Measurements from ENCODE around the gene SHISA9.

Gene SHISA9

GRCh38 chr16:13012601-13013000, 111.2 kb downstream of the SHISA9 start:
- in situ Hi-C loops (cut with MboI; ENCODE audit: low sequenced_read_pairs) = no loop called here

DNA sequence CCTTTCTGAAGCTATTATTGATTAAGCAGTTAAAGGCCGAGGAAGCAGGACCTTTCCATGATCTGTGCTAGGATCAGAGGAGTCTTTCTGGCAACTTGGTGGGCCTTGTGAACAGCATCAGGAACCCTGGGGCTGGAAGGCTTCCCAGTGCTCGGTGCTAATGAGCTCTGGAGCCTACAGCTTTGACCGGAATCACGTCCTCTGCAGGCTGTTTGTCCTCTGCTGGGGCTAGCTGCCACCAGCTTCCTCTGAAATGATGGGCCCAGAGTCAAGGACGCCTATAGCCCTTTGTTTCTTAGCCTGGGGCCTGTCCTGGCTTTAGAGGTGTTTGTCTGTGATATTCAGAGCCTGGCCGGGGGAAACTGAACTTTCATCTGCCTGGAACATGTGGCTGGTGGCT, 111.6 kb downstream of the SHISA9 start:
- in situ Hi-C loops (cut with MboI; ENCODE audit: low sequenced_read_pairs) = no loop called here

DNA sequence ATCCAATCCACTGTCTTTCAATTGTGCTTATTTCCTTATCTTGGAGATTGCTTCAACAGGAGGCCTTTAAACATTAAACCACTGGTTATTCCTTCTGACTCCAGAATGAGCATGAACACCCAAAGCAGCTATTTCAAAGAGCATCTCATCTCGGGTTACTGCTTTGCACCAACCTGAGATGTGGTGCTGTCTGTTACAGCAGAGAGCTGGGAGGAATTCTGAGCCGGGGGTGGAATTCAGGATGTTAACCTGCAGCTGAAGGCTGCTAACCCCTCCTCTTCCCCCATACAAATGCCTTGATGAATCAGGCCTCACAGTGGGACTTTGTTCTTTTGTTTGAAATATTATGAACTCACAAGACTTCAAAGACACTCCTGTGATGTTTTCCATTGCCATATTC, 113.1 kb downstream of the SHISA9 start:
- in situ Hi-C loops (cut with MboI; ENCODE audit: low sequenced_read_pairs) = no loop called here

DNA sequence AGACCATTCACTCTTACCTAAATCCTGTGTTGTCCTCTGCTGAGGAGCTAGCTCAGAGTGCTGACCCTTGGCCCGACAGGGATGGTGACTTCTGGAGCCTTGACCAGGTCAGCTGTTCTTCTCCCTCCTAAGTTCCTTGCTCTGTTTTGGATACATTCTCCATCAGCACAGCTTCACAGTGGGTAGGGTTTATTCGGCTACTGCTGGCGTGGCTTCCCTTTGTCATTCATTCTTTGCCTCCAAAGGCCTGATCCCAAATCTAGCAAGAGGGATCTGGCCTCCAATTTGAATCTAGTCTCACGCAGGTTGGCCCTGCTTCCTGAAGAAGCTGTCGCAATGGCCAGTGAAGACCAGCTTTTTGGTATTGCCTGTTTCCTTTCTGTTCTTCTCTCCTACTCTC, 116.6 kb downstream of the SHISA9 start:
- in situ Hi-C loops (cut with MboI; ENCODE audit: low sequenced_read_pairs) = no loop called here

GRCh38 chr16:13021996-13022395, 120.6 kb downstream of the SHISA9 start:
- in situ Hi-C loops (cut with MboI; ENCODE audit: low sequenced_read_pairs) = no loop called here

DNA sequence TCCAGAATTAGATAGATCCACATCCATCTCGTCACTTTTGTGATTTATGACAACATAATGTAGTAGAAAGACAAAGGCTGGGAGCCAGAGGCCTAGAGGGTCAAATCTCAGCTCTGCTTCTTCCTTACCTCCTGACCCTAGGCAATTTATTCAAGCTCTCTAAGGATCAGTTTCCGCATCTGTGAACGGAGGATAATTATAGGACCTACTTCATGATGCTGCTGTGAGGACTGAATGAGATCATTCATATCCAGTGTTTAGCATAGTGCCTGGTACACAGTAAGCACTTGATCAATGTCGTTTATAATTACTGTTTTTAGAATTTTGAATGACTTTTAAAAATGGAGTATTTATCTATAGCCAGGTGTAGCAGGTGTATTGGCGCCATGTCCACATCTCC, 128.4 kb downstream of the SHISA9 start:
- in situ Hi-C loops (cut with MboI; ENCODE audit: low sequenced_read_pairs) = no loop called here

GRCh38 chr16:13030769-13031168, 129.4 kb downstream of the SHISA9 start:
- in situ Hi-C loops (cut with MboI; ENCODE audit: low sequenced_read_pairs) = no loop called here

- in situ Hi-C loops (cut with MboI; ENCODE audit: low sequenced_read_pairs) = no loop called here
Observed at GRCh38 chr16:13032911-13033310, 131.5 kb downstream of the SHISA9 start.

DNA sequence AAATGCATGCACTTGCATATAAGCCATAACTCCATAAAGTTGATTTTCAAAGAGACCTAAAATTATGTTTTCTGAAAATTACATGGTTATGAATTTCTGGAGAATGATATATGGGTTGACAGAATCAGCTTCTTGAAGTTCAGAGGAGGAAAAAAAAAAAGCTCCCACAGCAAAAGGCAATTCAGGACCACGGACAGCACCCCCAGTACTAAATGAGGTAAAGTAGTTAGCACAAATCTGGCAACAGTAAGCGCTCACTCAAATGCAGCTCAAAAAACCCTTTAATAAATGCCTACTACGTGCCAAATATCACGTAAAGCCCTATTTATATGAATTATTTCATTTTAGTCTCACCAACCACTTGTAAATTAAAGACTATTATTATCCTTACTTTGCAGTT, 135.2 kb downstream of the SHISA9 start:
- in situ Hi-C loops (cut with MboI; ENCODE audit: low sequenced_read_pairs) = no loop called here

GRCh38 chr16:13038591-13038990, 137.2 kb downstream of the SHISA9 start:
- in situ Hi-C loops (cut with MboI; ENCODE audit: low sequenced_read_pairs) = no loop called here

GRCh38 chr16:13039526-13039925, 138.1 kb downstream of the SHISA9 start:
- in situ Hi-C loops (cut with MboI; ENCODE audit: low sequenced_read_pairs) = no loop called here

- in situ Hi-C loops (cut with MboI; ENCODE audit: low sequenced_read_pairs) = no loop called here
Observed at GRCh38 chr16:13041180-13041579, 139.8 kb downstream of the SHISA9 start.

GRCh38 chr16:13041646-13042290, 140.4 kb downstream of the SHISA9 start:
- in situ Hi-C loops (cut with MboI; ENCODE audit: low sequenced_read_pairs) = no loop called here

- in situ Hi-C loops (cut with MboI; ENCODE audit: low sequenced_read_pairs) = no loop called here
Observed at GRCh38 chr16:13042291-13042685, 140.9 kb downstream of the SHISA9 start.

- in situ Hi-C loops (cut with MboI; ENCODE audit: low sequenced_read_pairs) = no loop called here
Observed at GRCh38 chr16:13046061-13046821, 144.8 kb downstream of the SHISA9 start.

DNA sequence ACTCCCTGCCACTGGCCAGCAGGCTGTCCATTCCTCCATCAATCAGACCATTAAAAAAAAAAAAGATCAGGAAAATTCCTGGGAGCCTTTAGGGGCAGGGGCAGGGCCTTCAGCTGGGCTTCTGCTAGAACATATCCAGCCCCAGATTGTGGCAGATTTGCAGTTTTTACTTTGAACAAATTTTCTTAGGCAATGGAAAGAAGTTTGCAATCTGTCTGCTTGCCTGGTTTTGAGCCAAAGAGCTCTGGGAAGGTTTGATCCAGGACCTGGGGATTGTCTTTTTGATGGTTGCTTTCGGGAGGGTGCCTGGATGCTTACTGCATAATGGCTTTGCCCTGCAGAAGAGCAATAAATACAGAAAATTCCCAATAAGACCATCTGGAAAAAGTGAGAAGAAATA, 145.9 kb downstream of the SHISA9 start:
- in situ Hi-C loops (cut with MboI; ENCODE audit: low sequenced_read_pairs) = no loop called here

GRCh38 chr16:13049688-13050087, 148.3 kb downstream of the SHISA9 start:
- in situ Hi-C loops (cut with MboI; ENCODE audit: low sequenced_read_pairs) = no loop called here

GRCh38 chr16:13052431-13052830, 151.0 kb downstream of the SHISA9 start:
- in situ Hi-C loops (cut with MboI; ENCODE audit: low sequenced_read_pairs) = no loop called here

GRCh38 chr16:13055480-13055879, 154.1 kb downstream of the SHISA9 start:
- in situ Hi-C loops (cut with MboI; ENCODE audit: low sequenced_read_pairs) = no loop called here

DNA sequence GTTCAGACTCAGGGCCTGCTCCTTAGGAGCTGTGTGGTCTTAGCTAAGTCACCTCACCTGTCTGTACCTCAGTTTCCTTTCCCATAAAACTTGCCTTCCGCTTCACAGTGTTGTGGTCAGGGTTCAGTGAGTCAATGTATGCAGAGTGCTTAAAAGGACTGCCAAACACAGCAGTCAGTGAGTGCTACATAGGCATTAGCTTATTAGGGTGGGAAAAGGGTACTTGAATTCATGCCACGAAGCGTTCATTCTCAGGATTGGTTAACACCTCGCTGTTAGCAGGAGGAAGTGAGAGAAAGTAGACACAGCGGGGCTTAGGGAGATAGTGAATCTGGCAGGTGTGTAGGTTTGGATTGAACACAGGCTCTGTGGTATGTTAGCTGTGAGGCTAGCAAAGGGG, 155.2 kb downstream of the SHISA9 start:
- in situ Hi-C loops (cut with MboI; ENCODE audit: low sequenced_read_pairs) = no loop called here

DNA sequence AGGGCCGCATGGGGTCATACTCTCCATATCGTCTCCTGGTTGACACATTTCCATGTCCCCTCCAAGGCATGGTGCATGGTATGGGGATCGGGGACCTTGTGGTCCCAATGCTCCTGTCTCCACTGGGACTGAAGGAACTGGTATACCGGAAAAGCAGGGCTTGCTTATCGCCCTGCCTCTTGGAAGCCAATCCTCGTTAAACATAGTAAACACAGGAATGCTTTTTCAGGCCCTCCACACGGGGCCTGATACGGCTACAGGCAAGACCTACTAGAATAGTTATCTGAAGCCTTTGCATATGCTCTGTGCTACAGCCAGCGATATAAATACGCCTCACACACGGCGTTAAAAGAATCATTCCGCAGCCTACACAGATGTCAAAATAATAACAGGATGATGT, 159.5 kb downstream of the SHISA9 start:
- in situ Hi-C loops (cut with MboI; ENCODE audit: low sequenced_read_pairs) = no loop called here

DNA sequence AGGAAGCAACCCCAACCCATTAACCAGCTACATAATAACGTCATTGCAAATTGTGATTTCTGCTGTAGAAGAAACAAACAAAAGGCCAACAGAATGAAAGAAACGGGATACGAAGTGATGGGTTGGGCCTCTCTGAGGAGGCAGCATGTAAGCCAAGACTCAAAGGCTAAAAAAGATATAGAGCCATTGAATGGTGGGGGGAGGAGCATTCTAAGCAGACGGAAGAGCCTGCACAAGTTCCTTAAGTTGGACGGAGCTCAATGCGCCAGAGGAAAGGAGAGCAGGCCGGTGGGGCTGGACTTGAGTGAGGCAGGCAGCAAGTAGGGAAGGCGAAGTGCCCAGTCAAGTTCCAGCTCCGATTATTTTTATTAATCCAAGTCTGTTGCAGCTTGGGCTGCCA, 160.3 kb downstream of the SHISA9 start:
- in situ Hi-C loops (cut with MboI; ENCODE audit: low sequenced_read_pairs) = no loop called here

- in situ Hi-C loops (cut with MboI; ENCODE audit: low sequenced_read_pairs) = no loop called here
Observed at GRCh38 chr16:13062219-13062618, 160.8 kb downstream of the SHISA9 start.
